Raji (cell line): ENCODE data around the gene CHN2.

Experiments used
- POLR2A ChIP-seq: IDR thresholded peaks from 2 replicates; pipeline ENCODE4 v1.6.1; 2011; ENCODE audit warnings: low read depth, low read length, control low read depth; ENCODE audit not compliant: insufficient read depth

The CHN2 gene

GRCh38 chr7:29500719-29501118 lies 306.1 kb downstream of the CHN2 start:
- no peak for TF ChIP-seq POLR2A

- no peak for TF ChIP-seq POLR2A
These were observed 307.6 kb downstream of the CHN2 start for GRCh38 chr7:29502133-29502532.

GRCh38 chr7:29505931-29506330 lies 311.4 kb downstream of the CHN2 start:
- no peak for TF ChIP-seq POLR2A

- no peak for TF ChIP-seq POLR2A
These were observed 314.0 kb downstream of the CHN2 start for GRCh38 chr7:29508608-29509007.

- TF ChIP-seq POLR2A = no peak
These were observed 315.5 kb downstream of the CHN2 start for GRCh38 chr7:29510028-29510427.

GRCh38 chr7:29511337-29511736 lies 316.8 kb downstream of the CHN2 start:
- TF ChIP-seq POLR2A = no peak

- TF ChIP-seq POLR2A = no peak
These were observed 317.3 kb downstream of the CHN2 start for GRCh38 chr7:29511851-29512250.

GRCh38 chr7:29516491-29516890 lies 321.9 kb downstream of the CHN2 start:
- TF ChIP-seq POLR2A = no peak

- no peak for TF ChIP-seq POLR2A
These were observed 324.0 kb downstream of the CHN2 start for GRCh38 chr7:29518616-29519015.

- TF ChIP-seq POLR2A = no peak
These were observed 329.2 kb downstream of the CHN2 start for GRCh38 chr7:29523728-29524127.

- no peak for TF ChIP-seq POLR2A
These were observed 333.0 kb downstream of the CHN2 start for GRCh38 chr7:29527505-29528108.
